GF-D8 (cell line): ENCODE measurements around the gene ARHGEF11.

Experiments
- DNase-seq: peaks from one replicate; lab custom pipeline; 2025; lab: John Stamatoyannopoulos, UW

ARHGEF11 gene

GRCh38 chr1:156951371-156951770, 94.2 kb downstream of the ARHGEF11 start:
- DNase-seq = no peak

DNA sequence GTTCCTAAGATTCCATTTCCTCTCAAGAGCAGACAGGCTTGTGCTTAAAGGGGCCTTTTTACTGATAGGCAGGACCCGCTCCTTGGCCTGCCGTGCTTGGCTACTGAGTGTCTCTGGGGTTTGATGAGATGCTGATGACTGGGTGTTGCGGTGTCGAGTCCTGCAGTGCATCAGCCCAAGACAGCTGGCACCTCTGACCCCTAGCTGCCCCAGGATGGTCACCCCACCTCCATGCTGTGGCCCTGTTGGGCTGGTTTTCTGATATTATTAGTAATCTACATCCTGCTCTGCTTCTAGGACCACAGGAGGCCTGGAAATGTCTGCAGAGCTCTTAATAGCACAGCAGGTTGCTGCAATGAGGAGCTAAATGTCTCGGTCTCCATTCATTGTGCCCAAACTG, 96.4 kb downstream of the ARHGEF11 start:
- no peak for DNase-seq

- no peak for DNase-seq
Measured at GRCh38 chr1:156948708-156949107, 96.8 kb downstream of the ARHGEF11 start.

DNA sequence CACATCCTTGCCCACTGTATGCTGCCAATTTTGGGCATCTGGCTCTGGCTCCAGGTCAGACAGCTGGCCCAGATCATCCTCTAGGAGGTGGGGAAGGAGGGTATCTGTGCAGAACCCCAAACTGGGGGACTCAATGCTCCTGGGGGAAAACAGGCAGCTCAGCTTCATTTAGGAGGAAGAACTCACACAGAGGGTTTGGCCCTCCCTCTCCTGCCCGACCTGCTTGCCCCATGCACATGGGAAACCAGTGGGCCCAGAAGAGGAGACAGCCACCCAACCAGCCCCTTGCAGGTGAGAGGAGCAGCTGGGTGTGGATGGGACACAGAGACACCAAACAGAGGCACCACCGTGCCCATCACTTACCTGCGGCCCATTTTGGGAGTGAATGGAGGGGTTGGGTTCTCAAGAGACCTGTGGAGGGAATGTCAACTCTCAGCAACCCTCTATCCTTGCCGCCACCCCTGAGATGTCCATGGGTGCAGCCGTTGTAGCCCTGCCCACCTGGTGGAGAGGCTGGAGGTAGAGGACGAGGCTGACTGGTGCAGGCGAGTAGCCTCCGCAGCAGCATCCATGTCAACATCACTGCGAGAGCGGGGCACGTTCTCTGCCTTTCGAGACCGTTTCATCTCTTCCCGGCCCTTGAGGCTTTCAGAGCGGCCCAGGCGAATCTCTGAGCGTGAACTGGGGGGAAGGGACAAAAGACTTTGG, 97.6 kb downstream of the ARHGEF11 start:
- no peak for DNase-seq

DNA sequence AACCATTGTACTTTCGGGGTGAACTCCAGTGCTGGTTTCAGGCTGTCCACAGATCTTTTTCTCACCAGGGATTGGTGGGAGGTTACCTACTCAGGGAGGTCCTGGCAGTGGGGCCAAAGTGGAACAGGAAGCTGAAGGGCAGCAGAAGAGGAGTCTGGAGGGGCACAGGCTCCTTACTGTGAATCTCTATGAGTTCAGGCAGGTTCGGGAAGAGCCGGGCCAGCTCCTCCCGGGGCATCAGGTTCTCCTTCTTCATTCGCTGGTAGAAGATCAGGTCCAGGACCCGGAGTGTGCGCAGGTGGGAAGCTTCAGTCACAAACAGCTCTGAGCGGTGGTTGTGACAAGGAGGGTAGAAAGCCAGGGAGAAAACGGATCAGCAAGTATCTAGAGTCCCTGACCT, 98.4 kb downstream of the ARHGEF11 start:
- no peak for DNase-seq

DNA sequence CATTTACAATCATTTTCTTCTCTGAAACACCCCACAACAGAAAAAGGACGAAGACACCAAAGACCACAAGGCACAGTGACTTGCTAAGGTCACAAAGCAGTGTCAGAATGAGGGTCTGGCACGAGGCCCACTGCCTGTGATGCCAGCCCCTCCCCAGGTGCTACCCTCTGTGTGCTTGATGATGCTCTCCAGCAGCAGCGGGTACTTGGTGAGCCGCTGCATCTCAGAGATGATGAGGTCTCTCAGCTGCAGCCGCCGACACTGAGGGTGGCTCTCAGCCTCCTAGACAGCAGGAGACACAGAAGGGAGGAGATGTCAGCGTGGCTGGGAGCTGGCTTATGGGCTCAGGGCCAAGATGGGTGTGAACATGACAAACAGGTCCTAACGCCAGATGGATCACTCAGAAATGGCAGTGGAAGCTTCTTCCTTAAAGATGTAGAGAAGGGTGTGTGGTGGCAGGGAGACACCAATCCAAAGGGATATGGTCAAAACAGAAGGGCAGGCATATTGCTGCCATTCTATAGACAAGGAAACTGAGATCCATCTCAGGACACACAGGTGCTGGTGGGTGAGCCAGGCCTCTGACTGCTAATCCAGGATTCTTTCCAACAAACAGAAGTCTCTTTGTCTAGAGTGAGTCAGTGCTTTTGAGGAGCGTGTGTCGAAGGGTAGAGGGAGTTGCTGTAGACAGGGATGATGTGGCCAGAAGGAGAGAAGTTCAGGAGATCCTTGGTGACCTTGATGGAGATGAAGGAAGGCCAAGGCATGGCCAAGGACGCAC, 99.5 kb downstream of the ARHGEF11 start:
- no peak for DNase-seq

- no peak for DNase-seq
Measured at GRCh38 chr1:156944848-156945247, 100.7 kb downstream of the ARHGEF11 start.

DNA sequence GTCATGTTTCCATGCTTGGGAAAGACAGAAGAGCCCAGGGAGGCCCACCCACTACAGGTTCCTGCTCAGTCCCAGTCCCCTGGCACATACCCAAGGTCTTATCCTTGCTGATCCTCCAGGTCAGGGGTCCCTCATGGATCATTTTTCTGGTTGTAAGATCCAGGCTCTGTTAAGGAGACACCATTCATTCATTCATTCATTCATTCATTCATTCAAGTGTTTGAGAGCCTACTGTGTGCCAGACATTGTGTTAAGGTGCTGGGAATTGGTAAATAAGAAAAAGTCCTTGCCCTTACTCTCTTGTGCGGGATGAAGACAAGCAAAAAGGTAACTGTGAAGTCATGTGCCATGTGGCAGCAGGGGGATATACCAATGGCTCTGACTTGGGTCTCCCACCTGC, 101.3 kb downstream of the ARHGEF11 start:
- DNase-seq = no peak

DNA sequence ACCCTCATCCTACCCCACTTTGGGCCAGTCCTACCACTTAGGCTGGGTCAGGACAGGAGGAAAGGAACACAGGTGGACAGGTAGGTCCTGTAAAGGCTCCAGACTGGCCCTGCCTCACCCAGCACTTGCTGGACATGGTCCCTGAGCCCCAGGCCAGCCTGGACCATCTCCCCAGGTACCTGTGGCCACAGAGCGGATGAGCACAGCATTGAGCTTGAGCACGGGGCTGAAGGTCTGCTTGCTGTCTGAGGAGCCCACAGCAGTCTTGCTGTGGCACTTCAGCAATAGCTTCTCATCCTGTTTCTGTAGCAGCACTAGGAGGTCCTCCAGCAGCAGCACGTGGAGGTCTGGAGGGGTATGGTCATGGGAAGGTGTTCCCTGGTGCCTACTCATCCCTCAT, 101.8 kb downstream of the ARHGEF11 start:
- no peak for DNase-seq

GRCh38 chr1:156942576-156942975, 103.0 kb downstream of the ARHGEF11 start:
- DNase-seq = no peak

DNA sequence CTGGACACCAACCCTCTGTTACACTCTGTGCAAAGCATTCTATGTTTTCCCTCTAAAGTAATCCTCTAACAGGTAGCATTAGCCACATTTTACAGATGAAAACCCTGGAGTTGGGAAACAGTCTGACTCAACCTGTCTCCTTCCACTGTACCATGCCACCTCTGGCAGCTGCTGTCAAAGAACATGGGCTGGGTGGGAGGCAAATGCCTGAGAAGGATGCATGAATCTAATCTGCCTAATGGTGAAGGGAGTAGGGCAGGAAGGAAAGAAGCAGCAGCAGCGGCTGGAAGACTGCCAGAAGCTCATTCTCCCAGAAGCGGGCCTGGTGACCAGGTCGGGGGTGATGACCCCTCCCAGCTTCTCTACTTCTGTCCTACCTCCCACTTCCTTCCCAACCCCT, 103.4 kb downstream of the ARHGEF11 start:
- DNase-seq = no peak

GRCh38 chr1:156941675-156942074, 103.9 kb downstream of the ARHGEF11 start:
- DNase-seq = no peak

- no peak for DNase-seq
Measured at GRCh38 chr1:156939786-156940334, 105.7 kb downstream of the ARHGEF11 start.

DNA sequence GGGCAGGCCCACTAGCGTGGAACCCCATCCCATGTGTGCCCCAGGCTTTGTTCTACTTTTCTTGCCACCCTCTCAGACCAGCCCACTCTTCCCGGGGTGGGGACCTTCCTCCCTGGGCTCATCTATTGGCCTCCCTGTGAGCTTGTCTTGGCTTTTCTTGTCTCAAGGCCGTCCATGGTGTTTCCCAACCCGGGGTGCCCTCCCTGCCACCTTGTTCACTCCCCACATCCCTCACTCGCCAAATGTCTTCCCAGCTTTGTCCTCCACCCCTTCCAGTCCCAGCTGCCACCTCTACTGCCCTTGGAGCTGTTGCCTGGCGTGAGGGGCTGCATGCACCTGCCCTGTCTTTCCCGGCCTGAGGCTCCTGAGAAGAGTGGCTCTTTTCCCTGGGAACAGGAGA, 106.7 kb downstream of the ARHGEF11 start:
- DNase-seq = no peak

- no peak for DNase-seq
Measured at GRCh38 chr1:156937883-156938282, 107.7 kb downstream of the ARHGEF11 start.

DNA sequence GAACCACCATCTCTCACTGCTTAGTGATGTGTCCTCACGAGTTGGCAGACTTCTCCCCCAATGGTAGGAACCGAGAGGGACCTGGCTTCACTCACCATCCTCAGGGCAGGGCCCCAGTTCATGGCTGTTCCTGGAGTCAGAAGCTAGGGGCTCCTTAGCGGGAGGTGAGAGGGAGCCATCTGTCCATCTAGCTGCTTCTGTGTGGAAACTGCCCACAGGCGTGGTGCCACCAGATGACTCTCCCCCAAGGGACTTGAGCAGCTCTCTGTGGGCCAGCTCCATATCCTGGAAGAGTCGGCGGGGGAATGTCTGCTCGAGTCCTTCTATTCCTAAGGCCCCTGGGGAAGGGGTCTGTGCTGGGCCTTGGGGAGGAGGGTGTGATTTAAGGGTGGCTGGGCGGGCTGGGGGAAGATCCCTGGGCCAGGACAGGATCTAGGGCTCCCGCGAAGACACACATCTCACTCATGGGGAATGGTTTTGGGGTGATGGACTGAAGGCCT, 108.8 kb downstream of the ARHGEF11 start:
- DNase-seq = no peak

- DNase-seq = no peak
Measured at GRCh38 chr1:156936191-156936590, 109.4 kb downstream of the ARHGEF11 start.

- no peak for DNase-seq
Measured at GRCh38 chr1:156935505-156936128, 109.9 kb downstream of the ARHGEF11 start.

DNA sequence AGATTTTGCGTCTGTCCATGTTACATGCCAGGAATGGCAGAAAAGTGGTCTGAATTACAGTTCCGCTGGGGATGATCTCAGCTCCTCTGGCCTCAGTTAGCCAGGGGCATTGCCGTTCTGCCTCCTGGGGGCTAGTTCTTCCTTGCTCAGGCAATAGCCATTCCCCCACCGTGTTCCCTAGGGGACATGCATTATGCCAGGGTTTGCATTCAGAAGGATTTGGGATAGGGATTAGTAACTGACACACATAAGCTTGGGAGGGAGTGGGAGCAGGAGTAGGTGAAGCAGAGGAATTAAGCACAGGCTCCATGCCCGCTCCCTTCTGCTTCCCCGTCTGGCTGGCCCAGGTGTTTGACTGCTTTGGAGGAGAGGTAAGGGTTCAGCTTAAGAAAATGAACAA, 112.4 kb downstream of the ARHGEF11 start:
- DNase-seq = no peak

GRCh38 chr1:156931974-156932710, 113.4 kb downstream of the ARHGEF11 start:
- DNase-seq = no peak

DNA sequence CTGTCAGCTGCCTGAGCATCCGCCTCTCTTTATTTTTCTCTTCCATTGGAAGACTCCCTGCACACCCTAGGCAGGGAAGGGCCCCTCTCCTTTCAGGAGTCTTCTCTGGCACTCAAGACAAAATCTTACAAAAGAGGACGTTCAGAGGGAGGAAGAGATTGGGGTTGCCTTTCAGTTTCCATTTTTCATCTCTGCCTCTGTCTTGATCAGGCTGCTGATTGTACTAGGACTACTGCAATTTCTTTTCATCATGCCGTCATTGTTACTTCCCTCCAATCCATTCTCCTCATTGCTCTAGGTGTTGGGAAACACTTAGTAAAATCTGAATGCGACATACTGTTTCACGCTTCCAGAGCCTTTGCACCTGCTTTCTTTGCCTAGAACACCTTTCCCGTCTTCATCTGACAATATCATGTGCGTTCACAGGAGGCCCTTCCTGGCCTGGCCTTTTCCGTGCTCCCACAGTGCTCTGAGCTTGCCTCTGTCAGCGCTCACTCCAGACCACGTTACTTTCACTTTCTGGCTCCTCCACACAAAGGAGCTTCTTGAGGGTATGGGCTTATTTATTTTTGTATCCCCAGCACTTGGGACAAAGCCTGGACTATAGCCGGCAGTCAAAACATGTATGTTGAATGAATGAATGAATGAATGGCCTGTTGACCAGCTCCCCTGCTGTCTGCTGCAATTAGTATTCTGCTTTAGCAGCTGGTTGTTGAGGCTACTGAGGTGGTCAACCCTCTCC, 114.2 kb downstream of the ARHGEF11 start:
- no peak for DNase-seq
